ENCODE results near the gene BRIP1.
"Not testable (repeated sequence)": the region's sequence is repeated elsewhere in the genome, so short reads cannot be mapped to it uniquely, and the experiment has no call there.

The BRIP1 gene

DNA sequence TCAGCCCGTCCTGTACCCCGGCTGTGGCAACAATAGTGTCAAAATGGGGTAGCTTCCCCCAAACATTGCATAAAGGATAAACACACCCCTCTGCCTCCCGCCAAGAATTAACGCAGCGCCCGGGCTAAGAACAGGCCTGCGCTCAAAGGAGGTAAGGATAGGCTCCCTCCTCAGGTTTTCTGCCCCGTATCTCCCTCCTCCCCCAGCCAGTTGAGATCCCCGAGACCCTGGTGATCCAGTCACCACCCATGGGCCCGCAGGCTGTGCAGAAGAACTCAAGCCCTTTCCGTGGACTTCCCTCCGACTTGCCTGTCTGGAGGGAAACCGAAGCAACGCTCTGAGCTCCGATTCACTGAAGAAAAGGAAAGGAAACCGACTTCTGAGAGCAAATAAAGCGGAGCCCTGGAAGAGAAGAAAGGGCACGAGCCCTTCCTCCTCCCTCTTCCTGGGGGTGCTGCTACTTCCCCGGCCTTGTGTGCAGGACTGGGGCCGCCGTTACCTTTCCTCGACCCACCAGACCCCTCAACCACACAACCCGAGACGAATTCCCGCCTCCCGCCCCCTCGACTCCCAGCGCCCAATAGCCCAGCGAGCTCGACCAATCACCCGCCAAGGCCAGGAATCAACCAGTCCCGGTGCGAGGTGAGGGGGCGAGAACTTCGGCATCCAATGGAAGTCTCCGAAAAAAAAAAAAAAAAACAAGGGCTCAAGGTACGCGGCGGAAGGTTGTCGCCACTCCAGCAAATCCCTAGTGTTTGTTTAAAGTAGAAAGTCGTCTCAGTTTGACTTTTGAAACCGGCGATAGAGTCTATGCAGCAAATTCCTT, at the start of gene BRIP1:
Gene BRIP1, minus strand, starts transcription at position 554 of the 826 bp plus-strand sequence. CDS start 1,989 bp downstream, outside the sequence.
- peak; percentile 87 for DNase-seq

GRCh38 chr17:61908292-61909037, 45.1 kb upstream of the BRIP1 start:
- no peak for DNase-seq

GRCh38 chr17:61907361-61907760, 44.0 kb upstream of the BRIP1 start:
- no peak for DNase-seq

DNA sequence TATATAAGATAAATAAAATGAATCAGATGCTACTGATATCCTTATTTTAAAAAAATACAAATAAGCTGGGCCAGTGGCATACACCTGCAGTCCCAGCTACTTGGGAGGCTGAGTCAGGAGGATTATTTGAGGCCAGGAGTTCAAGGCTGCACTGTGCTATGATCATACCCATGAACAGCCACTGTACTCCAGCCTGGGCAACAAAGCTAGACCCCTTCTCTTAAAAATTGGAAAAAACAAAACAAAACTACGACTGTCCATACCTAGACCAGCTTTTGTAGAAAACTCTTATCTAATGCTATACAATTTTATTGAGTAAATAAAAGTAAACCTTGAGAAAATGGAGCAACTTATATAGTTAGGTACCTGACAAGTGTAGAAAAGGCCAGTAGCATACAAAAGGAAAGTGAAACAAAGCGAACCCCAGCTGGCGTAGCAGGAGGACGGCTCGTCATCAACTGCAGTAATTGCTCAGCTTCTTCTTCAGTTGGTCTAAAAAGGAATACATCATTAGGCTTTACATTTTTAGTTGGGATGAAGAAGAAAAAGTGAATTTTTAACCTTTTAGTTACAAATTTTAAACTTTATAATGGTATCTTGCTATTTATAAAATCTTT, 40.9 kb upstream of the BRIP1 start:
- DNase-seq, result no peak

DNA sequence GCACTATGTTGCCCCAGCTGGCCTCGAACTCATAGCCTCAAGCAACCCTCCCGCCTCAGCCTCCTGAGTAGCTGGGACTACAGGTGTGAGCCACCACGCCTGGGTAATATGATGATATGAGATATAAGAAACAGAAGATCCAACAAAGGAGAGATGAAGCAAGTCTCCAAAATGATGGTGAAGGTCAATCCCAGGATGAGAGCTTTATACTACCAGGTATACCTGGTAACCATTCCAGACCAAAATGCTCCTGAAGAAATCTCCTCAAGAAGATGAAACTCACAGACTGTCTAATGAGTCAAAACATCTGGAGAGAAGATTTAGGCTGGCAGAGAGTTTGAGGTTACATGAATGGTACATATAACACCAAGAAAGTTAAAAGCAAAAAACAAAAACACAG, 39.9 kb upstream of the BRIP1 start:
- no peak for DNase-seq

DNA sequence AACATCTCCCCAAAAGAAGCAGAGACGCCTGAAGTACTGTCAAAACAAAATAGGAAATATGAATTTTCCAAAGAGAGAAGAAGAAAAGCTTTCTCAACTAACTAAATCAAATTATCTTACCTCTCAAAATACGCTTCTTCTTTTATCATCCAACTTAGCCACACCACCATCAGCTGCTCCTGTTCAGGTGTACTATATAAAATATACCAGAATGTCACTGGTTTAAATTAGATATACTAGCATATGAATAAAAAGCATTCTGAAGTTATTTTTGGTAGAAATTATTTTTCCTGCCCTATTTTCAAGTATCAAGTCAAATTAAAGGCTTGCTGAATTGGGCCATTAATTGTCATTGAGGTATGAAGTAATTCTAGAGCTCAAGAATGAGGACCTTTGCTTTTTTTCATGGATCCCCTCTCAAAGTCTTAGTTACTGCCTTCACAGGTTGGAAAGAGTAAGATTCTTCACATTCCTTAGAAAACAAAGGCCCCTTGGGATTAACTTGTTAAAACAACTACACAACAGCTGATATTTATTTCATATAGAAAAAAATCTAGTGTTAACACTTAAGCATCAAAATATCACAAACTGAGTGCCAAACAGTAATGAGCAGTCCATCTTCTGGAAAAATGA, 34.3 kb upstream of the BRIP1 start:
- no peak for DNase-seq

GRCh38 chr17:61895391-61895790, 32.1 kb upstream of the BRIP1 start:
- DNase-seq, result no peak

- DNase-seq, result not testable (repeated sequence)
Measured at GRCh38 chr17:61894310-61894709, 31.0 kb upstream of the BRIP1 start.

DNA sequence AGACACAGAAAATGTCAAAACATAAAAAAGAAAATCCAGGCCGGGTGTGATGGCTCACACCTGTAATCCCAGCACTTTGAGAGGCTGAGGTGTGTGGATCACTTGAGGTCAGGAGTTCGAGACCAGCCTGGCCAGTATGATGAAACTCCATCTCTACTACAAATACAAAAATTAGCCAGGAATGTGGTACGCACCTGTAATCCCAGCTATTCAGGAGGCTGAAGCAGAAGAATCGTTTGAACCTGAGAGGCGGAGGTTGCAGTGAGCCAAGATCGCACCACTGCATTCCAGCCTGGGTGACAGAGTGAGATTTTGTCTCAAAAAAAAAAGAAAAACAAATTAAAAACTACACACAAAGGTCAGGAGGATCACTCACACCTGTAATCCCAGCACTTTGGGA, 24.4 kb upstream of the BRIP1 start:
- not testable (repeated sequence) for DNase-seq

DNA sequence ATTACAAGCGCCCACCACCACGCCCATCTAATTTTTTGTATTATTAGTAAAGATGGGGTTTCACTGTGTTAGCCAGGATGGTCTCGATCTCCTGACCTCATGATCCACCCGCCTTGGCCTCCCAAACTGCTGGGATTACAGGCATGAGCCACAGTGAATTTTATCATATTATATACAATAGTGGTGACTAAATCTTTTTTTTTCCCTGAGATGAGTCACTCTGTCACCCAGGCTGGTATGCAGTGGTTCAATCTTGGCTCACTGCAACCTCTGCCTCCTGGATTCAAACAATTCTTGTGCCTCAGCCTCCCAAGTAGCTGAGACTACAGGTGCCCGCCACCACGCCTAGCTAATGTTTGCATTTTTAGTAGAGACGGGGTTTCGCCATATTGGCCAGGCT, 22.5 kb upstream of the BRIP1 start:
- not testable (repeated sequence) for DNase-seq

DNA sequence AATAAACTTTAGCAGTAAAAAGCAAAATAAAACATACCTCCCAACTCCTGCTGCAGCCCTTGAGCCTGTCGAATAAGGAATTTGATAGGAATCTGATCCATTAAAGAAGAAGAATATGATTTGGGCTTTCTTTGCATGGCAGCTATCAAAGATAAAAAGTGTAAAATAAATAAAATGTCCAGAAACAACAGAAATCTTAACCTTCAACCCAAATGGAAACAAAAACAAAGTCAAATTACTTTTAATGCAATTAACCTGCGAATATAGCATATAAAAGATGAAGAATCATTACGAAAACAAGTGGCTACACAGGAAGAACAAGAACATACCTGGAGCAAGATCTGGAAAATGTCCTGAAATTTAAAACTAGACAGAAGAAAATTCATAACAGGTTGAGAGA, 21.5 kb upstream of the BRIP1 start:
- DNase-seq, result no peak

GRCh38 chr17:61880589-61881102, 17.3 kb upstream of the BRIP1 start:
- DNase-seq, result no peak

GRCh38 chr17:61878984-61879612, 15.8 kb upstream of the BRIP1 start:
- no peak for DNase-seq

- DNase-seq, result no peak
Measured at GRCh38 chr17:61878520-61878919, 15.2 kb upstream of the BRIP1 start.

- no peak for DNase-seq
Measured at GRCh38 chr17:61877837-61878236, 14.5 kb upstream of the BRIP1 start.

GRCh38 chr17:61875804-61876203, 12.5 kb upstream of the BRIP1 start:
- DNase-seq, result no peak

GRCh38 chr17:61875285-61875684, 12.0 kb upstream of the BRIP1 start:
- no peak for DNase-seq

DNA sequence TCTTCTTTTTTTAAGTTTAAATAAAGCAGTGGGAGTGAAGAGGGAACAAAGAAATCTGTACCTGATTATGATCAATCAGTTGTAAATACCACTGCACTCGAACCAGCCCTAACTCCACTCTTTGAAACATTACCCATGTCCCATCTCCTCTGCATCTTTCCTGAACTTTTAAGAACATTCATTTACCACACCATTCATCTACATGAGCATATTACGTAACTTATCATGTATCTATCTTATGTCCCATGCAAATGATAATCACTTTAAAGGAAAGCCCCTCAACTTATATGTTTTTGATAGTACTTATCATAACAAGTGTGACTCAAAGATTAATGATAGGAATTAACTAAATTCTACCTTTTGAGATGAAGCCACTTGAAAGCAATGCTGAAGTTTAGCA, 10.7 kb upstream of the BRIP1 start:
- DNase-seq, result no peak

DNA sequence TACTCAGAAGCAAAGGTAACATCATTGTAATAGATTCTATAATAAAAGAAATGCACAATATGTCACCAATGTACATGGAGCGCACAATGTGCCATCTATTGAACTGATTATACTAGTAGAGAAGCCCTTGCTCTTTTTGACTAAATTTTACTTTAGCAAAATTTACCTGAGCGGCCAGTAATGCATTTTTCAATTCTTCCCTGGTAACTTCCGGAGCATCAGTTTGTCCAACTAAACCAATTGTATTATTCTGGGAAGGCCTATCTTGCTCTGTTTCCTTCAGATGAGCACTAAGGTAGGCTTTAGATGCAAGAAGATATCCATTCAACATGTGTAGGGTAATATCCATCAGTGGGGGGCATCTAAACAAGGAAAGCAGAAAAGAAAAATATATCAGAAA, 8.8 kb upstream of the BRIP1 start:
- no peak for DNase-seq

- DNase-seq, result no peak
Measured at GRCh38 chr17:61869138-61869537, 5.8 kb upstream of the BRIP1 start.

DNA sequence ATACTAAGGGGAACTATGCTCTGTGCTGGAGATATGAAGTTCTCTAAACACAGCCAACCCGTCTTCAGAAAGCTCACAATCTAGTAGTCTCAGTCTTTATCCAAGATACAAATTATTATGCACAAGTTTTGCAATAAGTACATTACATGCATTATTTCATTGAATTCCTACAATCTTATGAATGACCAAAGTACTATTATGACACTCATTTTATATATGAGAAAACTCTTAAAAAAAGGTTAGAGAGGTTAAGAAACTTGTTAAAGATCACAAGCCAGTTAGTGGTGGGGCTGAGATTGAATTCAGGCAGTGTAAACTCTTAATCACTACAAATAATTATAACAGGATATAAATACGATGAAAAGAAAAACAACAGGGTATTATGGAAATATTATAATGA, 4.7 kb upstream of the BRIP1 start:
- DNase-seq, result no peak

DNA sequence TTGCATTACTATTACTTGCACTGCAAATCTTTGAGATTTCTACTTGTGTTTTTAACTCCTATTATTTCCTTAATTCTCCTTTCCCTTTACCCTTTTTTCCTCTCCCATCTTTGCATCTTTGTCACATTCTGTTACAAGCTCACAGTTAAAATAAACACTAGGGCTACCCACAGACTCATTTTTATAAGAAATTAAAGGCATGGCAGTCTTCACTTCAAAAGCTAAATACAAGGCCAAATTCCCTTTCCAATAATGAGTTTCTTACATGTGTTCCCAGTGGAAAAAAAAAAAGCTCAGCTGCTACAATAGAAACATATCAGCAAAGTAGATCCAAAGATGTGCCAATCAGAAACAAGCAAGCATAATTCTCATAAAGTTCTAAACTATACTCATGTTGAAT, 3.7 kb upstream of the BRIP1 start:
- no peak for DNase-seq

DNA sequence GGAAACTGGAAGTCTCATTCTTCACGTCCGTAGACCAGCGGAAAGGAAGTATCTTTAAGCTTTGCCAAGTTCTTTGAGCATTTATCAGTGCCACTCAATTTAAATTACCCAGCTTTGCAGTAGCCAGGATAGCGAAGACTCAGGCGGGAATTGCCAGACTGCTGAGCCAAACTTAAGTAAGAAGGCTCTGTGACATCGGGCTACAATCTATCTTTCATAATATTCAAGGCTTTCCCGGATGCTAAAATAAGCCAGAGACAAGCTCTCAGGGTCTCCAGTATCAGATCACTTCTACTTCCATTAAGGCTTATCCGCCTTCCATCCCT, 436 bp upstream of the BRIP1 start:
- DNase-seq, result no peak
